HG03064 (cell line): ENCODE results near the gene GBA3.

Experiments
- ATAC-seq: cut with Tn5 transposase; IDR thresholded peaks from one replicate; pipeline ENCODE4 v1.9.1; 2021; ENCODE audit warnings: low read depth; ENCODE audit not compliant: unreplicated experiment

GBA3 gene

DNA sequence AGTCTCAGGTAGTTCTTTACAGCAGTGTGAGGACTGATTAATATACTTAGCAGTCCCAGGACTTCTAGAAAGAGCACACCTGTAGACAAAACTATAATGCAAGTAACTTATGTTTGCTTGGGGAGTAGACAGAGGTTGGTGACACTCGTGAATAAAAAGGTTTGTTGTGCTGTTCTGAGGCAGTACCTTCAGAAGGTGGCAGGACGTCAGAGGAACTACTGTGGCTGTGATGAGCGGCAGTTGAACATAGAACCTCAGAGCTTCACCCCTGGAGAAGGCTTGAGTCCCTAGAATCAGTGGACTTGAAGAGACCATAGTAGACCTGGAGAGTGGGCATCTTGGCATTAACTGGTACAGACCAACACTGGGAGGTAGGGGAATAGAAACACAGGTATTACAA is 3.3 kb upstream of the GBA3 start:
- ATAC-seq: no peak

DNA sequence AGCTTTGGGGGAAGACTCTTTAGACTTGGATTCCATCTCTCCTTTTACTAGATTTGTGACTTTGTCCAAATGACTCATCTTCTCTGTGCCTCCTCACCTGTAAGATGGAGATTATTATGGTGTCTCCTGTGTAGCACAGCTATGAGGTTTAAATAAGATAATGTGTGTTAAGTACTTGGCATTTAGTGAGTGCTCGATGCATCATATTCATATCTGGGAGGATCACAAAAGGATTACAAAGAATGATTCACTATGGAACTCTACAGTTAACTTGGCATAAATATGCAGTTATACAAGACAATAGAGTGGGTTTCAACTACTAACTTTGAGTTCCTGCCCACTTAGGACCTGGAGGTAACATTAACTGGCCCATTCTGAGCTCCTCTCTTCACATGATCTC is 2.3 kb downstream of the GBA3 start:
- ATAC-seq: no peak

DNA sequence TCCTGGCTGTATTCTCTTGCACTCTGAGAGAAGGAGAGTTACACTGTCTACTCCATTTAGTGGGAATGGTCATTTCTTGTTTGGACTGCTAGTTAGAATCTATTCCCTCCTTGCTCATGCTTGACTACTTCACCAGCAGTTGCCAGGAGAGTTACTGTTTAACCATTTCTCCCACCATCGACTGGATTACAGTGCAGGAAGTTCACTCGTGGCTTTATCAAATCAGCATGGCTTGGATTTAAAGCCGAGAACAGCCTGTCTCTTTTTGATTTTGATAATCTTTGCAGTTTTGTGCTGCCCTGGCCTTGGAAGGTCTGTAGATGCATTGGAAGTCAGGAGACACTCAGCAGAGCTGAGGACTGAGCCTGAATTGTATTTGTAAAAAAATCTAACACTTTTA is 3.2 kb downstream of the GBA3 start:
- ATAC-seq: no peak

DNA sequence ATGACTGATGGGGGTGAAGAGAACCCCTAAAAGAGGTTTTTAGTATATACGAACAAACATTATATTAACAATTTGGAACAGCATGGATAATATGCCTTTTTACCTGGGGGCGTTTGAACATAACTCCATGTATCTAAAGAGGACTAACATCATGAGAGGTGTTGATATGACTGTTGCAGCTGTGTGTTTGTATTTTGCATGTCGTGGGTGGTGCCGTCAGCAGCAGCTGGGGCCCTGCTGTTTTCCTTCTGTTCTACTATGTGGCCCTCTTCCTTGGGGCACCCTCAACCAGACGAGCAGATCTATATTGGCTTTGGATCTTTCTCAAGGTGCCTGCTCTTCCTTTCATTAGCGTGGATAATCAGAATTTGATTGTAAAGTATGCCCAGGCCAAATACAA is 11.2 kb downstream of the GBA3 start:
- ATAC-seq: no peak

DNA sequence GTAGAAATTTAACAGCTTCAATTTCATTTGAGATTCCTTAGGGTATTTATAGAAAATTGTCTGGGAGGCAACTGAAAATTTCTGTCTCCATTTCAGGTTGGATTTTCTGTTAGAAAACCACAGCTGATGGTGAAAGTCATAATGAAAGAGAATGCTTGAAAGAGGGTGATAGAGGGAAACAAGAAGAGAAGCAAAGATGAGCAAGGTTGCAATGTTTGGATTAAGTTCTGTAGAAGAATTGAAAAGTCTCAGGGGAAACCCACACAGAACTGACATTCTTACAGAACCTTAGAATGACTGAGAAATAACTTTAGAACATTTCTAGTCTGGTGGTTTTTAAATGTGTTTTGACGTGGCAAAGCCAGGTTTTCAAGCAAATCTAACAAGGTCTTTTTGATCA is 14.7 kb downstream of the GBA3 start:
- ATAC-seq: no peak

DNA sequence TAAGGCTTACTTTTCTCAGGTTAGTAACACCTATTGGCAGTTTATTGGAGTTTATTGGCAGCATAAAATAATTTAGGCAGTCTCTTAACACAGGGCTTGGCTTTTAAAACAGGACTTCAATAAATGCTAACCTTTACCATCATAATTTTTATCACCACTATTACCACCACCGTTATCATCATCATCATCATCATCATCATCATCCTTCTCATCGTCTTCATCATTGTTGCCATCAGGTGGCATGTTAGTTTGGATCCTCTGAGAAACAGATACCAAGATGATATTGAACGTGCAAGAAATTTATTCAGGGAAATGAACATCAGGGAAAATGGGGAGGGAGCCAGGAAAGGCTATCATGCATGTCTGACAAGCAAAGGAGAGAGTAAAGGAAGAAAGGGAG is 16.2 kb downstream of the GBA3 start:
- ATAC-seq: no peak

DNA sequence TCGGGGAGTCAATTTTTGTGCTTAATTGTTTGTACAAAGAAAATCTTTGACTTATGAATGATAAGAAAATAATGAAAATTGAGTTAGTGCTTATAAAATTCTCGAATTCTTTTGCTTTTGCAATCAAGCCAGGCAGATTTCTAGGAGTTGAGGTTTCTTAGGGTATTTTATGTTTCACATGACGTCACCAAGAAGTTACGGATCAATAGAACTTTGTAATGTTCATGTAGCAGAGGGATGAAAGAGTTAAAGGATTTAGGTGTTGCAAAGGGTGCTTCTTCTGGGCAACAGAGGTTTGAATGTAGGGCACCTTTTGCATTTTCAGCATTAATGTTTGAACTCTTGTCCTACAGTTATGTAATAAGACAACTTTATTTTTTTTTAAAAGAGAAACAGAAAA is 19.4 kb downstream of the GBA3 start:
- ATAC-seq: no peak

DNA sequence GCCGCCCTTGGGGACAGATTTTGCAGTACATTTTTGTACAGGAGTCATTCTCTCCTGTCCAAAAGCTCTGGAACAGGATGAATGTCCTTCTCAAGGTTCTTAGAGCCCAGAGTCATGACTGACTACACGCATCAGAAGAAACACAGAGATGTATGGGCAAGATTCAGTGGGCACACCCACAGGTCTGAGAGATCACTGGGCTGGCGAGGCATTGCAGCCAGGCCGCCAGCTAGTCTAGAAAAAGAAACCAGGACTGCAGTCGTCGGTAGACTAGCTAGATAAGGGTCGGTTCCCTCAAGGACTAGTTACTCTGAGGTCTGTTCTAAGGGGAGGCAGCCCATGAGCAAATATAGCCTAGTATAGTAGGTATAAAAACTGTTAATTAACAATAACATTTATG is 19.8 kb downstream of the GBA3 start:
- ATAC-seq: no peak

DNA sequence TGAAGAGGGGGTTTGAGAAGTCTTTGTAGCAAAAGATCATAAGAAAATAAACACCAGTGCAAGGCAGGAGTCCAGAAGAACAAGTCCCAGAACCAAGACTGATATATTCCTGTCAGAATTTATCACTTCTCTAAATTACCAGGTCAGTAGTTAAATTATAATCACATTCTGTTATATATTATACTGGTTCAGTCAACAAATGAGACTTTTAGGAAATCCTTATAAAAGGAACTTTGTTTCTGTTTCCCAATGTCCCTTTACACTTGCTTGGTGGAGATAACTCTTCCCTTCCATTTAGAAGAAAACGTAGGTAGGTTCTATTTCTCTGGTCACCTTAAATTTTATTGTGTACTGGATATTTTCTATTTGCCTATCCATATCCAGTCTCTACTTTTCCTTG is 21.1 kb downstream of the GBA3 start:
- ATAC-seq: no peak

DNA sequence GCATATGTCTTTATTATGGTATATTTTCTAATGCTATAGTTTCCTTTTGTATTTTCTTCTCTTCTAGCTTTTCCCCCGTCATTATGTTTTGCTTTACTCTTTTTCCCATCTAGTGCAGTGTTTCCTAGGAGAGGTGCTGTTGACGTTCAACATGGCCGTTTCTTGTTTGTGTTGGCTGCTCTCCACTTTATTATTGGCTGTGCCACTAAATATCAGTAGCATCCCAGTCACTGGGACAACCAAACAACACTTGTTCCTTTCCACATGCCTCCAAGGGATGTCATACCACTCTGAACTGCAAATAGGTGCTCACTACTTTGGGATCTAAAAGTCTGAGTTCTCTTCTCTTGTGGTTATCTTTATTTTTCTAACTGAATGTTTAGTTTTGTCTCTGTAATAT is 26.5 kb downstream of the GBA3 start:
- no peak for ATAC-seq

DNA sequence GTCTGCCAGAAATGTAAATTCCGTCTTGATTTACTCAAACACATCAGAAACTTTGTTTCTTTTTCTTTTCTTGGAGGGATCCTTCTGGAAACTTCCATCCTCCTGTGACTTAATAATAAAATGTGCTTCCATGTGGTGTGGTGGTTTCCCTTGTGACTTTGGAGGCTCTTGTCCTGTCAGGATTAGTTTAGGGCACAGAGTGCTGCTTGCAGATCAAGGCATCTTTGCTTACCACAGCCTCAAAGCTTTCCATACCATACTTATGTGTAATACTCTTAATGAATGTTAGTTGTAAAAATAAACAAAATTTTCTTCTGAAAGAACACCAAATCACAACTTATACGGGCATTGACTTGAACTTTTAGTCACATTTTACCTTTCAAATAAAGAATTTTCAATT is 27.4 kb downstream of the GBA3 start:
- ATAC-seq: no peak

DNA sequence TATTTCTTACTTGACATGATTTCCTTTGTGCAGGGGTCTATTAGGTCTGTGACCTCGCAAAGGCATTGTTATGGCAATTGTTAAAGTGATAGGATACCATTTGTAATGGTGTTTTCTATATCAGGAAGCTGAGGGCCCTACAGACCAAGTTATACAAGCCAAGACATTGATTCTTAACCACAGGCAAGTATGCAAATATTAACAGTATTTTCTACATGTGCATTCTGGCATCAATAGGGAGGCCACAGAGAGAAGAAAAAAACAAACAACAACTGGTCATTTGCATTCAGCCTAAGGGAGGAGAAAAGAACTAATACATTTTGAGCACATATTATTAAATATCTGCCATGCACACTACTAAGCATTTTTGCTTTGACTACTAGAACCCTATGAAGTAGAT is 28.5 kb downstream of the GBA3 start:
- no peak for ATAC-seq

DNA sequence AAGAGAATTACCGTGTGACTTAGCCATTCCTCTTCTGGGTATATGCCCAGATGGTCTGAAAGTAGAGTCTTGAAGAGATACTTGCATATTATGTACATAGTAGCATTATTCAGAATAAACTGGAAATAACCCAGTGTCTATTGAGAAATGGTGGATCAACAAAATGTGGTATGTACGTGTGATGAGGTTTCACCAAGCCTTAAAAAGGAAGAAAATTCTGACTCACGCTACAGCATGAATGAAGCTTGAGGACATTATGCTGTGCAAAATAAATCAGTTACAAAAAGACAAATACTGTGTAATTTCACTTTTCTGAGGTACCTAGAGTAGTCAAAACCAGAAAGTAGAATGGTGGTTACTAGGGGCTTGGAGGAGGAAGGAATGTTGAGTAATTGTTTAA is 37.3 kb downstream of the GBA3 start:
- ATAC-seq: no peak

DNA sequence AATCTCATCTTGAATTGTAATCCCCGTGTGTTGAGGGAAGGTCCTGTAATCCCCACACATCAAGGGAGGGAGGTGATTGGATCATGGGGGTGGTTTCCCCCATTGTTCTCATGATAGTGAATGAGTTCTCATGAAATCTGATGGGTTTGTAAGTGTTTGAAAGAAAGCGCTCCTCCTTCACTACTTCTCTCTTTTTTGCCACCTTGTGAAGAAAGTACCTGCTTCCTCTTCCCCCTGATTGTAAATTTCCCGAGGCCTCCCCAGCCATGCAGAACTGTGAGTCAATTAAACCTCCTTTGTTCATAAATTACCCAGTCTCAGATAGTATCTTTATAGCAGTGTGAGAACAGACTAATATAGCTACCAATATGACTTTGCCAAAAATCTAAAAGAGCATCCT is 41.1 kb downstream of the GBA3 start:
- ATAC-seq: no peak

DNA sequence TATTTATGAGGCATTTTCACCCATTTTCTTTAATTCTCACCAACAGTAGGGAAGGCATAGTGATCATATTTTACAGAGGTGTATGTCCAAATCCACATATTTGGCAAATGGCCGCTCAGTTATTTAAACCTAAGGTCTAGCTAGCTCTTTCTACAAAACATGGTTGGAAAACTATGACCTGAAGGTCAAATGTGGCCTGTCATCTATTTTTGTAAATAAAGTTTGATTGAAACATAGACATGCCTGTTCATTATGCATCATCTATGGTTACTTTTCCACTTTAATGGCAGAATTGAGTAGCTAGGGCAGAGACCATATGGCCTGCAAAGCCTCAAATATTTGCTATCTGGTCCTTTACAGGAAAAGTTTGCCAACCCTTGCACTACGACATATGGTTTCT is 44.2 kb downstream of the GBA3 start:
- ATAC-seq: no peak

DNA sequence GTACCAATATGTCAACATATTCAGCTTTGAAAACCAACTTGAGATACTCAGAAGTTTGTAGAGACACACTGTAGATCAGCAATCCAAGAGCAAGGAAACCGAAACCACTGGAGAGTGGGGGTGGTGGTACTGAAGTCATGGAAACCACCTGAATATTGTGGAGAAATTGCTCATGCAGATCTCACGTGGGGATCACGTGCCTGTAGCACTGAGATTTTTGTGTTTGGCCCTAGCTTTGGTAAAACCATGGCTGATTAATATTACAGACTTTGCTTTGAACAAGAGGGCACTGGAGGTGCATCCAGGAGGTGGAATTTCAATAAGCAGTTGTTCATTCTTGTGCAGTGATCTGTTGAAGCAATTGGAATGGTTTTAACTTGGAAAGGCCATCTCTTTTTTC is 47.2 kb downstream of the GBA3 start:
- no peak for ATAC-seq

DNA sequence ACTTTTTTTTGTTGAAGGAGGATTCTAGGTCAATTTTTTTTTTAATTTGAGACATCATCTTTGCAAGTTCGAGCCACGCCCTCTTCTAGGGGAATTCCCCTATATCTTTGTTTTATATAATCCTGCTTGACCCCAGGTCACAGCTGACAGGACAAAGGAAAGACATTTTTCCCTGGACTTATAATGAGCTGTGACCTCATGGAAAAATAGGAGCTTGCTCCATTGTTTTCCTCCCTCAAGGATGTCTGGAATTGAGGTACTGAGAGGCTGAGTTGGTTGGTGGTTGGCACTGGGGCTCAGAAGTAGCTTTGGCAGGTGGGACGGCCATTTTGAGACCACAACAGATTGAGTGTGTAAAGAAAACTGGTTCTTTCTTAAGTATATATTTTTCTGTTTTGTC is 49.0 kb downstream of the GBA3 start:
- no peak for ATAC-seq

DNA sequence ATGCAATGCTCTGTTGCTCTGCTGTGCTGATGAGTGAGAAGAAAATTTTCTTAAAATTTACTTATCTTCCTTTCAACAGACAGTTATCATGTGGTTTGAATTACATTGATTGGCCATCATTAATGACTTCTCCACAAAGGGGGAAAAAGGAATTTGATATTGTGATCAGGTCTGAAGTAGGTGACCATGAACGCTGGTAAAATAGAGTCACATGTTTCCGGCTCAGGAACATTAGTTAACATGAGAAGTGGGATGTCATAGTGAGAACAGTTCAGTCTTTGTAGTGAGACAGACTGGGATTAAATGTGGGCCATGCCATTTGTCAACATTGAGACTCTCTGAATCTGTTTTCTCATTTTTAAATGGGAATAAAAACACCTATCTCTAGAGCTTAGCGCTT is 50.6 kb downstream of the GBA3 start:
- ATAC-seq: no peak

DNA sequence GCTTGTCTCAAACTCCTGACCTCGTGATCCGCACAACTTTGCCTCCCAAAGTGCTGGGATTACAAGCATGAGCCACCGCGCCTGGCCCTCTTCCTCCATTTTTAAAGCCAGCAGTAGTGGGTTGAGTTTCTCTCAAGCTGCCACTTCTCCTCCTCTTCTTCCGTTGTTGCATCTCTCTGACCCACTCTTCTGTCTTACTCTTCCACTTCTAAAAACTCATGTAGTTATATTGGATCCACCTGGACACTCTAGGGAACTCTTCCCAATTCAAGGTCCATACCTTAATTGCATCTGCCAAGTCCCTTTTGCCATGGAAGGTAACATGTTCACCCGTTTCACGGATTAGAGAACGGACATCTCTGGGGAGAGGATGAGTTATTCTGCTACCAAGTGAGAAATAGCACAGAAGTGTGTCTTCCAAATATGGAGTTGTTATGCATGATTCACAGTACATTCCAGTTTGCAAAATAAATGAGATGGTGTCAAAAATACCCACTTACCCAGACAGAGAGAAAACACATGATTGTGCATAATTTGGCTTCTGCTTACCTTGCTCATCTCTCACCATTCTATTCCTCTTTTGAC is 51.8 kb downstream of the GBA3 start:
- no peak for ATAC-seq

DNA sequence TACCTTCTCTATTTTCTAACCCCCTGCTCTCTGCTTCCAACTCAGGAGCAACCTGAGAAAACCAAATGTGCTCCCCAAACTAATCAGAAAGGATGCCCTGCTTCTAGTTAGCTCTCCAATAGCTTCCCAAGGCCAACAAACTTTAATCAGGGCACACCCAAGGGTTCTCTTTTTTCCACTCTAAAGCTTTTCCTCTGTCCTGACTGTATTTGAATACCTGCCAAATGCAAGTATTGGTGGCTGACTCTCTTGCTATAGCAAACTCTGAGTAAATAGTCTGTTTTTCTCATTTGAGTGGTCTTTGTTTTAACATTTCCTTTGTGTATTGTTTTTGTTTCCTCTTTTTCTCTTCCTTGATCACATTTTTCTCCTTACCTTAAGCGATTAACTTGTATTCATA is 52.5 kb downstream of the GBA3 start:
- ATAC-seq: no peak

DNA sequence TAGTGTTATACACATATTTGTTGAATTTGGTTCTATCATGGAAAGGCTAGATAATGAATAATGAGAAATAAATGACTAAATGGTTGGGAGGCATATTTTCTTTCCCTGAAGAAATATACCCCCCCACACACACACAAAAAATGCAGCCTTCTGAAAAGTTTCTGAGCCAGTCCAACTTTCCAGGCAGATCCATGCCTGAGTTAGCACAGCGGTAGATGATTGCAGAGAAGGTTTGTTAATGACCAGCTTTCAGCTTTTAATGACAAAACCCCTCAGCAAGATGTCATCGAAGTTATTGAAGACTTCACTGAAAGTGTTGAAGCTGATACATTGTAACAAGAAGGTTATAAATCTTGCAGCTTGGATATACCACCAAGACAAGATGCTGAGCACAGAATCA is 61.4 kb downstream of the GBA3 start:
- no peak for ATAC-seq

DNA sequence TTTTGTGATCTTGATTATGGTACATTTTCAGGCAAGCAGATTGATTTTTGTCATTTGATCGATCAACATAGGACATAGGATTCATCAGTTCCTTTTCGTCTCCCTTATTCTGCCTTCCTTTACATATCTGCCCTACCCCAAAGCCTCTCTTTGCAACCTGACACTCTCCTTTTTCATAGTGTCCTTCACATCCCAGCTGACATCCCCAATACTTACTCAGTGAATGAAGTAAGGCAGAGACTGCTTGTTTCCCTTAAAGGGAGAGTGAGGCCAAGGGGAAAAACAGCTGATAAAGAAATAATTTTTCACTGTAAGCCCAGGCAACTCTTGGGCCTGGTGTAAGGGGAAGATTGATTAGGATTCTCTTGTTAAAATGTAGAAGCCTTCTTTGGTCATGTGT is 69.8 kb downstream of the GBA3 start:
- no peak for ATAC-seq

DNA sequence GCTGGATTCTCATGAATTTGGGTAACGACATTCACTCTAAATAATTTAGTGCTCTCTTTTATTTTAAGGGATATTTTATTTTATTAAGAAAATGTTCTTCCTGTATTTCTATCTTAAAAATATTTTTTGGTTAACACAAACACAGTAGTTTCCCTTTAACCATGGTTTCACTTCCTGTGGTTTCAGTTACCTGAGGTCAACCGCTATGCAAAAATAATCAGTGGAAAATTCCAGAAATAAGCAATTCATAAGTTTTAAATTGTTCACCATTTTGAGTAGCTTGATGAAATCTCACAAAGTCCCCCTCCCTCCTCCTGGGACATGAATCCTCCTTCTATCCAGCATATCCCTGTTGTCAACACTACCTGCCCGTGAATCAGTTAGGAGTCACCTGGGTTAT is 71.4 kb downstream of the GBA3 start:
- no peak for ATAC-seq

DNA sequence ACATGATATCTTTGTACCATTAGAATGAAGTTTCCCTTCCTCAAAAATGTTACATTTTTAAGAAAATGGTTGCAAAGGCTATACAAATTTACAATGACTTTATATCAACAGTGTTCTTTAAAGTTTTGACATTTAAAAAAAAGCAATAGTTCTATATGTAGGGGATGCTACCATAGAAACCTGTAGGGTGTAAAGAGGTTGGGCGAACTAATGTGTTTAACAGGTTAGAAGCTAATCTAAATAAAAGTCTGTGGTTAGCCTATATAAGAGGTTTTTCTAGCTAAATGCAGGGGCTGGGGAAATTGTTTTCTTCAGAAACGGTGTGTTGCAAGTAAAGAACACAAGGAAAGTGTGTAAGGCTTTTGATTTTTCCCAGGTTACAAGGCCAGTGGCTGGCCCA is 73.3 kb downstream of the GBA3 start:
- no peak for ATAC-seq
